ENCODE measurements around the gene BTRC.

- TF ChIP-seq CTCF (IDR thresholded peaks at IDR 0.05) (no peak), POLR2A (IDR thresholded peaks at IDR 0.05) (no peak)
These were observed 234.9 kb downstream of the BTRC start for GRCh38 chr10:101588879-101589278.
